GM13977 (cell line): ENCODE results near the gene MS4A4A.

Experiments used
- DNase-seq: peaks from one replicate; pipeline ENCODE4 v3.0.0; 2012; ENCODE audit warnings: low spot score
- in situ Hi-C: fragments of 300-500 bp; cut with MboI; formaldehyde crosslinking; loops from one replicate; pipeline ENCODE4 v1.12.0; 2022; ENCODE audit warnings: low sequenced_read_pairs, low pct_unique_long_range_greater_than_20kb, mixed read lengths, inconsistent platforms; ENCODE audit not compliant: unreplicated experiment
- TF ChIP-seq, protein P1 (sequence below): IDR thresholded peaks from 2 replicates; pipeline ENCODE4 v1.5.1; 2012; ENCODE audit warnings: mild to moderate bottlenecking, control low read depth; ENCODE audit not compliant: insufficient read depth; ENCODE audit errors: extremely low read depth, missing control alignments

Gene MS4A4A

GRCh38 chr11:60314635-60315321 lies 34.3 kb downstream of the MS4A4A start:
- TF ChIP-seq, protein P1, sequence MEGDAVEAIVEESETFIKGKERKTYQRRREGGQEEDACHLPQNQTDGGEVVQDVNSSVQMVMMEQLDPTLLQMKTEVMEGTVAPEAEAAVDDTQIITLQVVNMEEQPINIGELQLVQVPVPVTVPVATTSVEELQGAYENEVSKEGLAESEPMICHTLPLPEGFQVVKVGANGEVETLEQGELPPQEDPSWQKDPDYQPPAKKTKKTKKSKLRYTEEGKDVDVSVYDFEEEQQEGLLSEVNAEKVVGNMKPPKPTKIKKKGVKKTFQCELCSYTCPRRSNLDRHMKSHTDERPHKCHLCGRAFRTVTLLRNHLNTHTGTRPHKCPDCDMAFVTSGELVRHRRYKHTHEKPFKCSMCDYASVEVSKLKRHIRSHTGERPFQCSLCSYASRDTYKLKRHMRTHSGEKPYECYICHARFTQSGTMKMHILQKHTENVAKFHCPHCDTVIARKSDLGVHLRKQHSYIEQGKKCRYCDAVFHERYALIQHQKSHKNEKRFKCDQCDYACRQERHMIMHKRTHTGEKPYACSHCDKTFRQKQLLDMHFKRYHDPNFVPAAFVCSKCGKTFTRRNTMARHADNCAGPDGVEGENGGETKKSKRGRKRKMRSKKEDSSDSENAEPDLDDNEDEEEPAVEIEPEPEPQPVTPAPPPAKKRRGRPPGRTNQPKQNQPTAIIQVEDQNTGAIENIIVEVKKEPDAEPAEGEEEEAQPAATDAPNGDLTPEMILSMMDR: no peak
- in situ Hi-C loops: no loop called here
- DNase-seq: no peak

- in situ Hi-C loops: no loop called here
- TF ChIP-seq, protein P1: no peak
- no peak for DNase-seq
Measured at GRCh38 chr11:60315871-60316270, 35.4 kb downstream of the MS4A4A start.

DNA sequence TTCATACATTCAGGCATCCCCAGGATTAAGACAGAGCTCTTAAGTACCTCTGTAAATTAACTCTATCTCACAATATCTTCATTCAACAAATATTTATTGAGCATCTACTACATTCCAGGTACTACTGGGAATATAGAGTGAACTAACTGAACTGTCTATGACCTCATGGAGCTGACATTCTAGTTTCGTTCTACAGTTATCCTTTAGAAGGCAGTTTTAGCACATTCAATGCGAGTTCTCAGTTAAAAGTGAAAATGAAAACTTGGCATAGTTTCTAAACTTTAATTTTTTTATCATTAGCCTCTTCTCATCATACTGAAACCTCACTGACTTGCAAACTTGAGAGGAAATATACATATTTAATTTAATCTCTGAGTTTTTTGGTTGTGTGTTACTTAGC lies 35.9 kb downstream of the MS4A4A start:
- TF ChIP-seq, protein P1: no peak
- in situ Hi-C loops: no loop called here
- DNase-seq: no peak

- no peak for DNase-seq
- in situ Hi-C loops: no loop called here
- TF ChIP-seq, protein P1: no peak
Measured at GRCh38 chr11:60318726-60319125, 38.3 kb downstream of the MS4A4A start.

DNA sequence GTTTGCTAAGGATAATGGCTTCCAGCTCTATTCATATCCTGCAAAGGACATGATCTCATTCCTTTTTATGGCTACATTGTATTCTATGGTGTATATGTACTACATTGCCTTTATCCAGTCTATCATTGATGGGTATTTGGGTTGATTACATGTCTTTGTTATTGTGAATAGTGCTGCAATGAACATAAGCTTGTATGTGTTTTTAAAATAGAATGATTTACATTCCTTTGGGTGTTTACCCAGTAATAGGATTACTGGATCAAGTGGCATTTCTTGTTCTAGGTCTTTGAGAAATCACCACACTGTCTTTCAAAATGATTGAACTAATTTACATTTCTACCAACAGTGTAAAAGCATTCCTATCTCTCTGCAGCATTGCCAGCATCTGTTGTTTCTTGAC lies 40.6 kb downstream of the MS4A4A start:
- DNase-seq: no peak
- TF ChIP-seq, protein P1: no peak
- in situ Hi-C loops: no loop called here

GRCh38 chr11:60326955-60327354 lies 46.5 kb downstream of the MS4A4A start, which contains the start of gene MS4A6E:
Gene MS4A6E, plus strand, starts transcription at chr11:60327255. Its CDS starts 7,641 bp downstream, at chr11:60334896.
- TF ChIP-seq, protein P1: no peak
- in situ Hi-C loops: no loop called here
- no peak for DNase-seq
